GM12878 (cell line): ENCODE results near the gene GRAMD1B. TPM values are rescaled to one million over a fixed set of nuclear protein-coding genes. Genes with fewer than 3 reads are reported as not detected.

Experiments used
- ATAC-seq: fragments of 200-7000 bp; cut with Tn5 transposase; 3 replicates; pipeline ENCODE4 v1.9.1; 2020; ENCODE audit warnings: mild to moderate bottlenecking, moderate library complexity
- BruUV-seq: library from RNA; stranded (reverse); fragments of 400-500 nt; replicated peaks from 2 replicates; lab custom pipeline; 2021; lab: Mats Ljungman, UMichigan
- CTCF ChIA-PET: fragments of 300-600 bp; sonication (Branson Sonifier 250); formaldehyde crosslinking; extraction: SDS; loops from one replicate; lab custom pipeline; 2021; ENCODE audit warnings: inconsistent platforms; lab: Yijun Ruan, JAX
- POLR2A ChIA-PET: fragments of 350-600 bp; formaldehyde crosslinking; extraction: SDS; loops from one replicate; lab custom pipeline; 2021; ENCODE audit warnings: inconsistent platforms; lab: Charles Lee
- RAD21 ChIA-PET: fragments of 300-600 bp; sonication (Branson Sonifier 250); formaldehyde crosslinking; loops from one replicate; lab custom pipeline; 2023; ENCODE audit warnings: antibody characterized with exemption; ENCODE audit not compliant: unreplicated experiment; lab: Charles Lee
- SMC1A ChIA-PET: fragments of 300-600 bp; sonication (Branson Sonifier 250); formaldehyde crosslinking; loops from one replicate; lab custom pipeline; 2023; ENCODE audit not compliant: unreplicated experiment, uncharacterized antibody; lab: Charles Lee
- DNase-seq: peaks from one replicate; pipeline ENCODE4 v3.0.0-alpha.2; 2011; ENCODE audit warnings: low read depth, low spot score
- FAIRE-seq: peaks from 3 replicates; lab custom pipeline; 2011; peaks lifted over from hg19 to GRCh38; lab: Jason Lieb, UNC
- H2AFZ ChIP-seq: 2 replicates; pipeline ENCODE4 v1.6.0; 2011; ENCODE audit warnings: low read depth, low read length, control low read depth; ENCODE audit not compliant: control insufficient read depth
- H3K27ac ChIP-seq: 2 replicates; pipeline ENCODE4 v1.5.1; 2011; ENCODE audit warnings: control low read depth; ENCODE audit not compliant: control insufficient read depth, insufficient read depth
- H3K27me3 ChIP-seq, 2 experiments: replicated peaks in 1 of 2; 2 replicates each; pipeline versions ENCODE4 v1.6.0 to v1.6.1; 2011; ENCODE audit warnings: low read length in 1 of 2; ENCODE audit not compliant: control insufficient read depth in 2 of 2, insufficient read depth in 2 of 2
- H3K36me3 ChIP-seq, 2 experiments: 2 replicates each; pipeline ENCODE4 v1.5.1; 2011; ENCODE audit warnings: low read length in 1 of 2; ENCODE audit not compliant: control insufficient read depth in 2 of 2, insufficient read depth in 2 of 2
- H3K4me1 ChIP-seq: 2 replicates; pipeline ENCODE4 v1.6.1; 2011; ENCODE audit warnings: mild to moderate bottlenecking, low read length, moderate library complexity, mixed read lengths; ENCODE audit not compliant: control insufficient read depth, insufficient read depth
- H3K4me2 ChIP-seq: 2 replicates; pipeline ENCODE4 v1.6.0; 2011; ENCODE audit warnings: control low read depth; ENCODE audit not compliant: control insufficient read depth, insufficient read depth
- H3K4me3 ChIP-seq: fragments of 200-600 bp; sonication (generic); 2 replicates; pipeline ENCODE4 v1.5.1; 2016
- H3K79me2 ChIP-seq: 2 replicates; pipeline ENCODE4 v1.6.0; 2011; ENCODE audit warnings: low read length; ENCODE audit not compliant: control insufficient read depth, insufficient read depth
- H3K9ac ChIP-seq: 2 replicates; pipeline ENCODE4 v1.8.0; 2011; ENCODE audit warnings: low read length, control low read depth, mixed read lengths; ENCODE audit not compliant: control insufficient read depth, insufficient read depth
- H3K9me3 ChIP-seq: replicated peaks from 3 replicates; pipeline ENCODE4 v1.5.1; 2011; ENCODE audit warnings: mild to moderate bottlenecking, low read length; ENCODE audit not compliant: control insufficient read depth, insufficient read depth
- H4K20me1 ChIP-seq: 2 replicates; pipeline ENCODE4 v1.6.0; 2011; ENCODE audit not compliant: control insufficient read depth, insufficient read depth
- CBX5 ChIP-seq: sonication (generic); IDR thresholded peaks from 2 replicates; pipeline ENCODE4 v1.6.1; 2016; ENCODE audit warnings: low read depth, moderate library complexity, mild to moderate bottlenecking, inconsistent platforms
- ESRRA ChIP-seq: IDR thresholded peaks from 2 replicates; pipeline ENCODE4 v1.6.1; 2012; ENCODE audit warnings: mild to moderate bottlenecking, low read length, improper control_type of control experiment
- HCFC1 ChIP-seq: fragments of 150-350 bp; IDR thresholded peaks from 2 replicates; pipeline ENCODE4 v1.6.1; 2014; ENCODE audit warnings: low read length
- IKZF1 ChIP-seq: fragments of 450-650 bp; conservative IDR thresholded peaks from 2 replicates; pipeline ENCODE4 v1.6.1; 2017; ENCODE audit warnings: antibody characterized with exemption, mild to moderate bottlenecking
- KLF5 ChIP-seq: fragments of 450-650 bp; IDR thresholded peaks from 2 replicates; pipeline ENCODE4 v1.6.1; 2014; ENCODE audit warnings: mild to moderate bottlenecking; ENCODE audit not compliant: partially characterized antibody
- MLLT1 ChIP-seq: fragments of 450-650 bp; IDR thresholded peaks from 2 replicates; pipeline ENCODE4 v1.6.1; 2016; ENCODE audit warnings: mild to moderate bottlenecking
- PML ChIP-seq: IDR thresholded peaks from 2 replicates; pipeline ENCODE4 v1.6.1; 2012; ENCODE audit warnings: low read length, inconsistent platforms
- POLR2AphosphoS5 ChIP-seq: IDR thresholded peaks from 2 replicates; pipeline ENCODE4 v1.6.1; 2011; ENCODE audit warnings: mild to moderate bottlenecking, low read length, inconsistent platforms
- RBBP5 ChIP-seq: fragments of 200-600 bp; sonication (generic); conservative IDR thresholded peaks from 2 replicates; pipeline ENCODE4 v1.6.1; 2016
- SP1 ChIP-seq: IDR thresholded peaks from one replicate; pipeline ENCODE4 v1.6.1; 2011; ENCODE audit warnings: low read depth, low read length
- ZBTB33 ChIP-seq: fragments of 450-650 bp; IDR thresholded peaks from 2 replicates; pipeline ENCODE4 v1.6.1; 2017; ENCODE audit warnings: mild to moderate bottlenecking
- ZBTB40 ChIP-seq: fragments of 450-650 bp; IDR thresholded peaks from 2 replicates; pipeline ENCODE4 v1.6.1; 2016; ENCODE audit warnings: mild to moderate bottlenecking, moderate library complexity, borderline replicate concordance
- ZNF207 ChIP-seq: fragments of 450-650 bp; IDR thresholded peaks from 2 replicates; pipeline ENCODE4 v1.6.1; 2014; ENCODE audit warnings: antibody characterized with exemption, mild to moderate bottlenecking, borderline replicate concordance
- WGBS: methylation state at CpG from one replicate; pipeline ENCODE4 v1.1.6; 2016; ENCODE audit warnings: low lambda C conversion rate; ENCODE audit not compliant: insufficient replicate concordance, insufficient coverage; ENCODE audit errors: missing lambda C conversion rate; 5-methylcytosine and 5-hydroxymethylcytosine counted together
- in situ Hi-C: fragments of 300-500 bp; cut with MboI; formaldehyde crosslinking; loops from 9 replicates; pipeline ENCODE4 v1.14.3; 2018; ENCODE audit warnings: mixed read lengths
- intact Hi-C: fragments of 100-400 bp; cut with micrococcal nuclease; formaldehyde crosslinking; loops from one replicate; pipeline ENCODE4 v1.14.2; 2022; ENCODE audit not compliant: unreplicated experiment
- polyA plus RNA-seq, 11 experiments: library from polyadenylated mRNA; depleted of rRNA in 4 of 11; unstranded in 6 of 11; stranded (reverse) in 5 of 11; fragments of >200 nt; fragmentation: Nextera tagmentation in 4 of 11; fragmentation: Illumina TruSeq in 1 of 11; extraction: Ambion mirVana in 4 of 11; extraction: Trizol in 1 of 11; gene quantifications; 1 replicate in 1 of 11; 2 replicates in 10 of 11; pipeline versions ENCODE4 v1.2.1 to v1.2.3, GENCODE V29; 2011 to 2016; ENCODE audit warnings: inconsistent platforms in 2 of 11, missing spikeins in 2 of 11, low read depth in 1 of 11
- total RNA-seq, 4 experiments: library from RNA; depleted of rRNA in 3 of 4; stranded (reverse); fragments of >200 nt in 3 of 4; fragmentation: Illumina TruSeq in 1 of 4; extraction: Trizol in 1 of 4; gene quantifications; 2 replicates each; pipeline versions ENCODE4 v1.2.1 to v1.2.3, GENCODE V29; 2013 to 2021
- TF ChIP-seq, protein P1 (sequence below): fragments of 450-650 bp; IDR thresholded peaks from 2 replicates; pipeline ENCODE4 v1.6.1; 2014; ENCODE audit warnings: mild to moderate bottlenecking

Gene GRAMD1B
- total and polyA plus RNA-seq, 10 of the 15 experiments (the other 5 are each of a cell fraction or from before 2014, with no cell fraction given): 1.9 to 49.1 (median 26.9) TPM

- in situ Hi-C loops (no loop called here), intact Hi-C loops (loop anchor here (1.0 kb wide), 2 partner anchors 25 to 79 kb away; no protein-coding TSS in a partner anchor)
- peaks cover 20% of the 10 kb centered on the region for H3K79me2 ChIP-seq
- H3K27me3 ChIP-seq: no peaks in the 10 kb centered on the region
- ChIA-PET POLR2A (interaction anchor here (0.8 to 1.9 kb wide), 7 partner anchors 9 to 314 kb away, joined by 3 to 9 read pairs (median 4); no protein-coding TSS in a partner anchor), CTCF (interaction anchor here (0.9 to 6.8 kb wide), 12 partner anchors 9 to 97 kb away, joined by 3 to 76 read pairs (median 4); no protein-coding TSS in a partner anchor), RAD21 (interaction anchor here (0.9 to 5.3 kb wide), 13 partner anchors 8 to 102 kb away, joined by 3 to 60 read pairs (median 5); no protein-coding TSS in a partner anchor), SMC1A (interaction anchor here (0.7 to 15.3 kb wide), 16 partner anchors 9 to 318 kb away, joined by 3 to 157 read pairs (median 4); no protein-coding TSS in a partner anchor)
- no peaks in the 10 kb centered on the region for H4K20me1 ChIP-seq
- H3K36me3 ChIP-seq: no peaks in the 10 kb centered on the region
- H3K9me3 ChIP-seq: no peaks in the 10 kb centered on the region
- H3K9ac ChIP-seq: peak overlapping the region; percentile 72
- no peak overlapping the region for H2AFZ ChIP-seq
- FAIRE-seq (no peak), DNase-seq (peak; percentile 92), ATAC-seq (peak; percentile 91)
- peaks cover 51% of the 10 kb centered on the region for H3K4me1 ChIP-seq
- H3K27ac ChIP-seq: peak overlapping the region; percentile 98
- no TSS peak for BruUV-seq
- WGBS: 1% methylated on average over 4 of the region's 4 CpGs
- peak overlapping the region; percentile 10; the same call in 1 of the 2 replicates for H3K4me3 ChIP-seq
- H3K4me2 ChIP-seq: peak overlapping the region; percentile 72
- TF ChIP-seq KLF5 (peak; percentile 28), ZBTB40 (no peak), CBX5 (0 out of 2 replicates have a peak, but pooled peaks have one; percentile 12), MLLT1 (no peak), ZNF207 (no peak), HCFC1 (no peak), IKZF1 (peak; percentile 95), POLR2AphosphoS5 (no peak), SP1 (peak; percentile 48), RBBP5 (no peak), ESRRA (no peak), ZBTB33 (no peak), PML (peak; percentile 66; the same call in 1 of the 2 replicates)
- TF ChIP-seq, protein P1, sequence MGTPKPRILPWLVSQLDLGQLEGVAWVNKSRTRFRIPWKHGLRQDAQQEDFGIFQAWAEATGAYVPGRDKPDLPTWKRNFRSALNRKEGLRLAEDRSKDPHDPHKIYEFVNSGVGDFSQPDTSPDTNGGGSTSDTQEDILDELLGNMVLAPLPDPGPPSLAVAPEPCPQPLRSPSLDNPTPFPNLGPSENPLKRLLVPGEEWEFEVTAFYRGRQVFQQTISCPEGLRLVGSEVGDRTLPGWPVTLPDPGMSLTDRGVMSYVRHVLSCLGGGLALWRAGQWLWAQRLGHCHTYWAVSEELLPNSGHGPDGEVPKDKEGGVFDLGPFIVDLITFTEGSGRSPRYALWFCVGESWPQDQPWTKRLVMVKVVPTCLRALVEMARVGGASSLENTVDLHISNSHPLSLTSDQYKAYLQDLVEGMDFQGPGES: no peak
Observed at GRCh38 chr11:123381817-123382554, 48.1 kb upstream of the GRAMD1B start.
